H9 (cell line): ENCODE results near the gene CHN1. TPM values are rescaled to one million over a fixed set of nuclear protein-coding genes. Genes with fewer than 3 reads are reported as not detected.

ENCODE experiments used
- DNase-seq: peaks from one replicate; pipeline ENCODE4 v3.0.0-alpha.2; 2017
- H2AFZ ChIP-seq: one replicate; pipeline ENCODE4 v1.6.1; 2013; ENCODE audit warnings: mild to moderate bottlenecking, low read length, control low read depth, moderate library complexity
- H2AK5ac ChIP-seq: 2 replicates; pipeline ENCODE4 v1.6.1; 2013; ENCODE audit warnings: low read length, control low read depth, mixed read lengths; ENCODE audit not compliant: insufficient read length
- H2BK120ac ChIP-seq: one replicate; pipeline ENCODE4 v1.6.1; 2013; ENCODE audit warnings: low read depth, mild to moderate bottlenecking, low read length, control low read depth, inconsistent platforms; ENCODE audit not compliant: poor library complexity, severe bottlenecking
- H2BK12ac ChIP-seq: 2 replicates; pipeline ENCODE4 v1.6.1; 2013; ENCODE audit warnings: low read length, control low read depth, mixed read lengths, low read depth; ENCODE audit not compliant: insufficient read length
- H2BK15ac ChIP-seq: 2 replicates; pipeline ENCODE4 v1.6.1; 2013; ENCODE audit warnings: low read depth, low read length, control low read depth
- H2BK20ac ChIP-seq: one replicate; pipeline ENCODE4 v1.6.1; 2013; ENCODE audit warnings: low read depth, mild to moderate bottlenecking, low read length, control low read depth, inconsistent platforms; ENCODE audit not compliant: poor library complexity, severe bottlenecking
- H2BK5ac ChIP-seq: 2 replicates; pipeline ENCODE4 v1.6.1; 2013; ENCODE audit warnings: low read length, control low read depth, mixed read lengths; ENCODE audit not compliant: insufficient read length
- H3K14ac ChIP-seq: 2 replicates; pipeline ENCODE4 v1.6.1; 2013; ENCODE audit warnings: low read length, control low read depth; ENCODE audit not compliant: insufficient read depth
- H3K18ac ChIP-seq: 2 replicates; pipeline ENCODE4 v1.6.1; 2013; ENCODE audit warnings: low read depth, mild to moderate bottlenecking, mixed read lengths, low read length, control low read depth; ENCODE audit not compliant: insufficient read length
- H3K23ac ChIP-seq: 2 replicates; pipeline ENCODE4 v1.6.1; 2013; ENCODE audit warnings: low read length, control low read depth, mixed read lengths, low read depth; ENCODE audit not compliant: insufficient read length
- H3K23me2 ChIP-seq: 2 replicates; pipeline ENCODE4 v1.6.1; 2013; ENCODE audit warnings: low read depth, mild to moderate bottlenecking, mixed read lengths, low read length, control low read depth; ENCODE audit not compliant: insufficient read length, poor library complexity, severe bottlenecking
- H3K27ac ChIP-seq: 2 replicates; pipeline ENCODE4 v1.5.1; 2013; ENCODE audit warnings: low read length, control low read depth, mixed read lengths, low read depth; ENCODE audit not compliant: insufficient read length
- H3K27me3 ChIP-seq: 2 replicates; pipeline ENCODE4 v1.6.1; 2013; ENCODE audit warnings: low read length, control low read depth, inconsistent platforms; ENCODE audit not compliant: insufficient read depth
- H3K4ac ChIP-seq: 2 replicates; pipeline ENCODE4 v1.6.1; 2013; ENCODE audit warnings: low read depth, mild to moderate bottlenecking, control low read depth, inconsistent platforms, low read length, moderate library complexity
- H3K4me1 ChIP-seq: 2 replicates; pipeline ENCODE4 v1.6.1; 2013; ENCODE audit warnings: low read length, control low read depth, inconsistent platforms; ENCODE audit not compliant: insufficient read depth
- H3K4me2 ChIP-seq: 2 replicates; pipeline ENCODE4 v1.6.1; 2013; ENCODE audit warnings: low read length, control low read depth, mixed read lengths; ENCODE audit not compliant: insufficient read length, insufficient read depth
- H3K56ac ChIP-seq: 2 replicates; pipeline ENCODE4 v1.6.1; 2013; ENCODE audit warnings: low read depth, mild to moderate bottlenecking, mixed read lengths, low read length, control low read depth; ENCODE audit not compliant: insufficient read length
- H3K79me1 ChIP-seq: 2 replicates; pipeline ENCODE4 v1.6.1; 2013; ENCODE audit warnings: low read depth, mild to moderate bottlenecking, moderate library complexity, low read length, control low read depth, inconsistent platforms; ENCODE audit not compliant: insufficient read depth, poor library complexity, severe bottlenecking
- H3K79me2 ChIP-seq: 2 replicates; pipeline ENCODE4 v1.6.1; 2013; ENCODE audit warnings: low read length, control low read depth, inconsistent platforms; ENCODE audit not compliant: insufficient read depth
- H3K9ac ChIP-seq: 2 replicates; pipeline ENCODE4 v1.6.1; 2013; ENCODE audit warnings: low read length, control low read depth, mixed read lengths; ENCODE audit not compliant: insufficient read length; ENCODE audit errors: extremely low read depth
- H3K9me3 ChIP-seq: one replicate; pipeline ENCODE4 v1.6.1; 2013; ENCODE audit warnings: low read depth, low read length, inconsistent platforms; ENCODE audit not compliant: control insufficient read depth
- H3T11ph ChIP-seq: one replicate; pipeline ENCODE4 v1.6.1; 2013; ENCODE audit warnings: mild to moderate bottlenecking, low read length, control low read depth, inconsistent platforms
- H4K20me1 ChIP-seq: one replicate; pipeline ENCODE4 v1.6.1; 2013; ENCODE audit not compliant: control insufficient read depth, insufficient read length, insufficient read depth
- H4K5ac ChIP-seq: 2 replicates; pipeline ENCODE4 v1.6.1; 2013; ENCODE audit warnings: low read depth, mild to moderate bottlenecking, mixed read lengths, low read length, control low read depth; ENCODE audit not compliant: insufficient read length
- H4K8ac ChIP-seq: replicated peaks from 2 replicates; pipeline ENCODE4 v1.6.1; 2013; ENCODE audit warnings: low read length, control low read depth, mixed read lengths, low read depth; ENCODE audit not compliant: insufficient read length
- H4K91ac ChIP-seq: 2 replicates; pipeline ENCODE4 v1.6.1; 2013; ENCODE audit warnings: low read depth, mild to moderate bottlenecking, moderate library complexity, mixed read lengths, low read length, control low read depth; ENCODE audit not compliant: insufficient read length
- H3K27ac Mint-ChIP-seq, 3 experiments: 2 replicates in 2 of 3; 3 replicates in 1 of 3; pipeline ENCODE4 v1.8.0; 2020 to 2021; ENCODE audit warnings: mixed read lengths in 3 of 3, mild to moderate bottlenecking in 1 of 3, moderate library complexity in 1 of 3
- H3K27me3 Mint-ChIP-seq: 2 replicates; pipeline ENCODE4 v1.8.0; 2021; ENCODE audit warnings: low read depth, mild to moderate bottlenecking, moderate library complexity, mixed read lengths
- H3K36me3 Mint-ChIP-seq, 3 experiments: 2 replicates in 2 of 3; 3 replicates in 1 of 3; pipeline ENCODE4 v1.8.0; 2020 to 2021; ENCODE audit warnings: low read depth in 3 of 3, mixed read lengths in 3 of 3; ENCODE audit not compliant: insufficient read depth in 1 of 3
- H3K4me1 Mint-ChIP-seq, 2 experiments: 2 replicates each; pipeline ENCODE4 v1.8.0; 2020; ENCODE audit warnings: mixed read lengths in 2 of 2
- H3K4me3 Mint-ChIP-seq, 2 experiments: 2 replicates in 1 of 2; 3 replicates in 1 of 2; pipeline ENCODE4 v1.8.0; 2020 to 2021; ENCODE audit warnings: mild to moderate bottlenecking in 2 of 2, mixed read lengths in 2 of 2, moderate library complexity in 1 of 2
- H3K9me3 Mint-ChIP-seq, 2 experiments: 2 replicates in 1 of 2; 3 replicates in 1 of 2; pipeline ENCODE4 v1.8.0; 2020; ENCODE audit warnings: mild to moderate bottlenecking in 2 of 2, mixed read lengths in 2 of 2, moderate library complexity in 1 of 2
- WGBS: extraction: QIAGEN DNeasy Blood & Tissue Kit; methylation state at CpG from one replicate; pipeline ENCODE4 v1.1.7; 2013; ENCODE audit warnings: missing lambda C conversion rate, low lambda C conversion rate, mixed read lengths; ENCODE audit not compliant: insufficient read length; ENCODE audit errors: extremely low coverage; 5-methylcytosine and 5-hydroxymethylcytosine counted together
- total RNA-seq: library from RNA; stranded (reverse); gene quantifications from 2 replicates; pipeline ENCODE4 v1.2.1, GENCODE V29; 2021
- TF ChIP-seq, protein P1 (sequence below): fragments of 200-600 bp; sonication (generic); conservative IDR thresholded peaks from 3 replicates; pipeline ENCODE4 v1.8.0; 2021; ENCODE audit warnings: antibody characterized with exemption, mild to moderate bottlenecking

Gene CHN1
- total RNA-seq, 1 experiment from 2014 or later = 33.9 TPM

DNA sequence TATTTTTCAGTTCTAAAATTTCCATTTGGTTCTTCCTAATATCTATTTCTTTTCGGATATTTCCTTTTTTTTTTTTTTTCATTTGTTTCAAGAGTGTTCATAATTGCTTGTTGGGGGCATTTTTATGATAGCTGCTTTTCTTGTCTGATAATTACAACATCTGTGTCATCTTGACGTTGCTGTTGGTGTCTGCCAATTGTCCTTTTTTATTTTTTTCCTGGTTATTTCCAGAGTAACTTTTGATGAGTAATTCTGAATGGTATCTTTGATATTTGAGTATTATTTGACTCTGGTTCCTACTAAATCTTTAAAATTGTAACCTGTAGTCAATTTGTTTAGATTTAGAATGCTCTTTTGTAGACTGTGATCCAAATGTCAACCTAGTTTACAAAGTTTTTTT lies 189.7 kb downstream of the CHN1 start:
- Histone ChIP-seq H3K23ac (no peak overlapping the region), H2AK5ac (no peak overlapping the region), H3K18ac (no peak overlapping the region), H3K9me3 (no peaks in the 10 kb centered on the region), H3K9ac (no peak overlapping the region), H2AFZ (no peak overlapping the region), H3T11ph (no peak overlapping the region), H3K79me1 (no peaks in the 10 kb centered on the region), H2BK120ac (no peak overlapping the region), H2BK12ac (no peak overlapping the region), H3K4ac (no peak overlapping the region), H3K4me1 (no peaks in the 10 kb centered on the region; the same call in 1 of the 2 replicates), H4K91ac (no peak overlapping the region), H3K27ac (no peak overlapping the region), H4K8ac (no peak overlapping the region), H3K14ac (no peak overlapping the region), H2BK5ac (no peak overlapping the region), H2BK15ac (no peak overlapping the region), H3K23me2 (no peaks in the 10 kb centered on the region), H3K4me2 (no peak overlapping the region), H3K56ac (no peak overlapping the region), H3K79me2 (no peaks in the 10 kb centered on the region), H2BK20ac (no peak overlapping the region), H4K5ac (no peak overlapping the region), H3K27me3 (no peaks in the 10 kb centered on the region), H4K20me1 (no peaks in the 10 kb centered on the region)
- WGBS = no CpG with 5 or more reads among the region's 2 CpGs
- TF ChIP-seq, protein P1, sequence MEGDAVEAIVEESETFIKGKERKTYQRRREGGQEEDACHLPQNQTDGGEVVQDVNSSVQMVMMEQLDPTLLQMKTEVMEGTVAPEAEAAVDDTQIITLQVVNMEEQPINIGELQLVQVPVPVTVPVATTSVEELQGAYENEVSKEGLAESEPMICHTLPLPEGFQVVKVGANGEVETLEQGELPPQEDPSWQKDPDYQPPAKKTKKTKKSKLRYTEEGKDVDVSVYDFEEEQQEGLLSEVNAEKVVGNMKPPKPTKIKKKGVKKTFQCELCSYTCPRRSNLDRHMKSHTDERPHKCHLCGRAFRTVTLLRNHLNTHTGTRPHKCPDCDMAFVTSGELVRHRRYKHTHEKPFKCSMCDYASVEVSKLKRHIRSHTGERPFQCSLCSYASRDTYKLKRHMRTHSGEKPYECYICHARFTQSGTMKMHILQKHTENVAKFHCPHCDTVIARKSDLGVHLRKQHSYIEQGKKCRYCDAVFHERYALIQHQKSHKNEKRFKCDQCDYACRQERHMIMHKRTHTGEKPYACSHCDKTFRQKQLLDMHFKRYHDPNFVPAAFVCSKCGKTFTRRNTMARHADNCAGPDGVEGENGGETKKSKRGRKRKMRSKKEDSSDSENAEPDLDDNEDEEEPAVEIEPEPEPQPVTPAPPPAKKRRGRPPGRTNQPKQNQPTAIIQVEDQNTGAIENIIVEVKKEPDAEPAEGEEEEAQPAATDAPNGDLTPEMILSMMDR = no peak
- Mint-ChIP-seq H3K9me3 (peaks cover 0 to 3% of the 10 kb centered on the region in 2 experiments; a peak in 1 of 5 replicates), H3K36me3 (peaks cover 7 to 21% (median 19%) of the 10 kb centered on the region in 3 experiments; a peak in 6 of 7 replicates), H3K4me3 (no peak overlapping the region), H3K4me1 (peaks cover 13 to 21% of the 10 kb centered on the region in 2 experiments), H3K27ac (peak overlapping the region in 1 of 3 experiments; percentile 80; a peak in 2 of 7 replicates), H3K27me3 (no peaks in the 10 kb centered on the region)
- no peak for DNase-seq
